Measurements from ENCODE around the gene CERKL.

CERKL gene

GRCh38 chr2:181573140-181573736 is 83.7 kb downstream of the CERKL start:
- DNase-seq, result no peak

GRCh38 chr2:181570833-181571661 is 85.9 kb downstream of the CERKL start:
- no peak for DNase-seq

DNA sequence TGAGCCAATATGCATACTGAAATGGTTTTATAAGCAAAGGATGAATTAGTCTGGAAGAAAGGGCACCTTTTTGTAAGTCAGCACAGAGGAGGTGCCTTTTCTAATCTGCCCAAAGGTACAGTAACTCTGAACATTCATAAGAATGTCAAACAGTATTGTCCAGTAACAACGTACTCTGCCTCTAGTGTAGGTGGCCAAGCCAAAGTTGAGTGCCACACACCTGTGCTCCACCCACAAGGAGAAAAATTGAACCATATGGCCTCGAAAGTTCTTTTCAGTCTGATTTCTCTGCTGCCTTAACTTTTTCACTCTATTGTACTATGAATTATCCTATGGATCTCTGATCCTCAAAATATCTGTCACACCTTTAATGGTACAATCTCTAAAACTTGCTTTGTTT is 86.8 kb downstream of the CERKL start:
- DNase-seq, result no peak

GRCh38 chr2:181566334-181567032 is 90.4 kb downstream of the CERKL start:
- no peak for DNase-seq

GRCh38 chr2:181563101-181563692 is 93.7 kb downstream of the CERKL start:
- DNase-seq, result no peak

DNA sequence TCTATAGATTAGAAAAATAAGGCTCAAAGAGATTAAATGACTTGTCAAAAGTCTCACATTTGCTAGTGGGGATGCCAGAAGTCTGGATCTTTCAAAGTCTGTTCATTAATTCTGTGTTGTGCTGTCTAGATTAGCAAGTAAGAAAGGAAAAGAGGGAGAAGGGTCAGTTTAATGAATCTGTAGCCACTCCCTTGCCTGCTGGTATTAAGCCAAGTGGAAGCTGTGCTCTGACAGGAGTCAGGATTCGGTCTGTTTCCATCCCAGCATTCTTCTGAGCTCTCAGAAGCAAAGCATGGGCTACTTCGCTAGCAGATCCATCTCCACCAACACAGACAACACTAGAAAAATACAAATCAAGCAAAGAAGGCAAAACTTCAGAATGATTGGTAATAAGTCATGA is 98.5 kb downstream of the CERKL start:
- DNase-seq, result no peak

DNA sequence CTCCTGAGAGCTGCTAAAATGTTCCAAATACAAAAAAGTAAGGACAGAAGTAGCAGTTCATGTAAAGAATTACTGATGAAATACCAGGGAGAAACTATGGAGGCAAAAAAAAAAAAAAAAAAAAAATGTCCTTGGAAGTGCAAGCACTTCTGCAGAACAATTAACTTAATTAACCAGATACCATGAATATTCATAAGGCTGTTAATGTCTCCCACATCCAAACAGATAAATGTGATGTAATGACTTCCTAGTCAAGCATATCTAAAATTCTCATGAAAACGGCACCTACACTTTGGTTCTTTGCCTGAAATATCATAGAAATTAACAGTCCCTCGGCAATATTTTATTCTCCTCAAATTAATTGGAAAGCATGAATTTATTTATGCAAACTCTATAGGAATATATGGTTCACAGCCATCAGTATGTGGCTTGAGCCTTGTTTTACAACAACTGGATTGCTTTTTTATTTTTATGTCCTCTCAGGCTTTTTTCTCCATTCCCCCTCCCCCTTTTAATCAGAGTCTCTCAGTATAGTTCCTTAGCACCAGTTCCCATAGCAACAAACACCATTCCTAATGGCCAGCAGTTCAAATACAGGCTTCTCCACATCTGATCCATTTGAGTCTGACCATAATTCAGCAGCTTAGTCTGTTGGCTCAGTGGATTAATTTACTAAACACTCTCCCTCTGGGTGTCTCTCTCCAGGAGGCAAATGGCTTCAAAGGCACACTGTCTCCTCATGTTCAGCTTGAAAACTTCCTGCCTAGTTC is 102.7 kb downstream of the CERKL start:
- DNase-seq, result no peak

DNA sequence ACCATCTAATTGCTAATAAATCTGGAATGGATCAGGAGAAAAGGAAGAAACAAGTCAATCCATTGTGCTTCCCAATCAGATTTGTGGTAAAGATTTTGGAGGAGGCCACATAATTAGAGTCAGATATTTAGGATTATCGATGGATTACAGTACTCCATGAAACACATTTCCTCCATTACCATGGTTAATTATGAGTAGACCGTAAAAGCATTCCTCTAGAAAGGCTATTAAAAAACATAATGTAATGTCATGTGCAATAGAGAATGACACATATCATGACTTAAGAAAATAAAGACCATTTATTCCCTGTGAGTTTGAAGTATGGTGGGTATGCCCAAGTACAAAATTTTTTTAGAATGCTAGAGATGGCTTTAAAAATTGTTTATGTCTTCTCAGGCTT is 103.7 kb downstream of the CERKL start:
- DNase-seq, result no peak

GRCh38 chr2:181552808-181553207 is 104.1 kb downstream of the CERKL start:
- DNase-seq, result no peak

DNA sequence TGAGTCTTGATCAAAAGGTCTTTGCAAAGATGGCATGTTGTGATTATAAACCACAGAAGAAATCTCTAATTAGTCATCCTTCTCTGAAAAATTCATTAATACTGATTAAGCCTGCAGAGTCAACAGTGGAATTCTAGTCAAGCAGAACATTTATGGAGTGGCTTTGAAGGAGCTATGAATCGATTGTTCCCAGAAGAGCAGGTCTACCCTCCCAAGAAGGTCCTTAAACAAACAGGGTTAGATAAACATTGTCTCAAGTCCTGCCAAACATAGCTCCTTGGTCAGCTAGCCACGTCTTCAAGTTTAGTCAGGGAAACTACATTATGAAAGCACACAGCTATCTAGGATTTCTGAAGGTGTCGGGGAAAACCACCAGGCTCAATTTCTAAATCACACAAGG is 110.8 kb downstream of the CERKL start:
- no peak for DNase-seq

- DNase-seq, result no peak
Measured at GRCh38 chr2:181542170-181542569, 114.7 kb downstream of the CERKL start.

DNA sequence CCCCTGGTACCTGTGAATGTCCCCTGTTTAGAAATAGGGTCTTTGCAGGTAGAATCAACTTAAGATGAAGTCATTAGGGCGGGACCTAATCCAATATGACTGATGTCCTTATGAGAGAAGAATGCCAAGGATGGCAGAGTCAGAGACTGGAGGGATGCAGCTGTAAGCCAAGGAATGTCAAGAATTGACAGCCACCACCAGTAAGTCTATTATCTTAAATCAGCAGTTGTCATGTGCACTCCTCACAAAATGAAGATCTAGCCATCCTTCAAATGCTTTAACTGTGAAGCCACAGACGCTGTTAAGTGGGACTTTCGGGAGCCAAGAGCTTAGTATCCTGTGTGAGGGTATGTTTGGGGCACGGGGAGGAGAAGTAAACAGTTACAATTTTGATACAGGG is 116.5 kb downstream of the CERKL start:
- no peak for DNase-seq

DNA sequence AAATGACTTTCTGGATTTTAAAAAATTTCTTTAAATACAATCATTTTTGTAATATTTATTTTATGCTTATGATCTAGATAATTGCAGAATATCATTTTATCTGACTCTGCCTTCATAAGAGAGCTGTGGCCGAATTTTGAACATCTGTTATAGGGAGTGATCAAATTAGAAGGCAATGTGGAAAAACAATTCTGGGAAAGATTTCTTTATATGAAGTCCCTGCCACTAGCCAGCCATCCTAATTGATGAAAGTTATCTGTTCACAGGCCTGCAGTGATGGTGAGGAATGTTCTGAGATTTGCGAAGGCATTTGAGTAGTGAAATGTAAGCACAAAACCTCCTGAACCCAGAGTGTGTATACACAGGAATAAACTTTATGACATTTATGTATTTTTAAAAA is 120.2 kb downstream of the CERKL start:
- DNase-seq, result no peak

- DNase-seq, result no peak
Measured at GRCh38 chr2:181528441-181528840, 128.5 kb downstream of the CERKL start.

DNA sequence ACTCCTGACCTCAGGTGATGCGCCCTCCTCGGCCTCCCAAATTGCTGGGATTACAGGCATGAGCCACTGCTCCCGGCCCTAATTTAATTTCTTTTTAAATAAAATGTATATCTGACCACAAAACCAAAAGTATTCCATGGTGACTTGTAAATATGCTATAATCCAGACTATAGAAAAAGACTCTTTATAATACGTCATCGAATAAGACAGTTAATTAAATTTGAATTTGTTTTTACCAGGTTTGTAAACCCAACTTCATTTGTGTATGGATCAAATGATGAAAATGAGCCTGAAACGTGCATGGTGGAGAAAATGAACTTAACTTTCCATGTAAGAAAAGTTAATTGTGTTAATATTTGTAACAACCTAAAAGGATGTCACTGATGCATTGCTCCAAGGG is 129.8 kb downstream of the CERKL start:
- no peak for DNase-seq

DNA sequence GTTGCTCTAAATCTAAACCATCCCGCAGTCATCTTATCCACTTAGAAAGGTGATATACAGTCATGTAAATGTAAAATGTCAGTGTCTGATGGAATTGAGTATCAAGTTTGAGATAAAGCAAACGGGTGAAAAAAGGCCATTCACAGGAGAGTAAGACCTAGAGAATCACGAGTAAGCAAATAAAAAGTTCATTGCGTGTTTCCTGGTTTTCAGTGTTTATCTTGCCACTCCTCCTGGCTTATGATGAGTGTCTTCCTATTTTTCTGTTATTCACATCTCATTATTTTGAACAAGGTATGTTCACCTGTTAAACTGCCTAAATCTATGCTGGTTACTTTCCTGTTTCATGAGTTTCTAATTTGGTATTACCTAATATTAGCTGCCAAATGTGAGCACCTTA is 130.9 kb downstream of the CERKL start:
- DNase-seq, result no peak

DNA sequence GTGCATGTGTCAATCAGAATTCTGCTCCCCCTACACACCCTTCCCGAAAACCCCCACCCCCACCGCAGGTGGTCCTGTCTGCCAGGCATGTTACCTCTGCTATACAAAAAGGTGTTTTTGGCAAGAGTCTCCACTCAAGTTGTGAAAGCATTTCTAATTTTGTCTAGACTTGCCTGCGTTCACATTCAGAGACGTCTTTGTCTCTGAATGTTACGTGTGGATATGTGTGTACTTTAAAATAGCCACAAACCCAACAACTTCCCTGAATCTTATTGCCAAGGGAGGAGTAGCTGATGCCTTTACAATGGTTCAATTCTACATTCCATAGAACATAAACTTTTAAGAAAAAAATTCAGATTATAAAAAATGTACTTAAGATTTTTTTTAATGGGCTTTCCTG is 133.1 kb downstream of the CERKL start:
- no peak for DNase-seq

GRCh38 chr2:181520253-181520652 is 136.7 kb downstream of the CERKL start:
- DNase-seq, result no peak

DNA sequence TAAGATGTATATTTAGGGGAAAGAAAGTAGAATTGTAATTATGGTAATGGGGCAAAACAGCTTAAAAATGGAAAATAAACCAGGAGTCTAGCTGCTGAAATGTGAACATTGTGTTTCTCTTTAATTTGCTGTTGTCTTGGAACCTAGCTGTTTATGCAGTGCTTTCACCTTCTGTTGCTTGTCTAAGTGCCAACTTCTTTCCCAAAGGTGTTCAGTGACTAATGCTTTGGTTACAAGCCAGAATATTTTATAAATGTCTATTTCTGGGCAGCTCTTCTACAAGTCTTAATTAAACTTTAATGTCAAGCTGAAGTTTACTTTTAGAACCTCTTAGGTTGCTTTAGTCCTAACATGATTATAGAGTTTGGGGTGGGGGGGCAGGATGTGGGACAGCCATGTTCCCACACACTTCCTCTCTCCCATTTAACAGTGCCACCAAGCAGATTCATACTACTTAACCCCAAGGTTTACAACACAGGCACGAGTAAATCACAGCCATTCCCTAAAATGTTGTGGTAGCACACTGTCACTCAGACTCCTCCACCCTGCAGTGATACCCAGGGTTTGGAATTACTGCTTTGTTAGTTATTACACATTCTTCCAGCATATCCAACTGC is 139.1 kb downstream of the CERKL start:
- no peak for DNase-seq

GRCh38 chr2:181516992-181517391 is 139.9 kb downstream of the CERKL start:
- no peak for DNase-seq

DNA sequence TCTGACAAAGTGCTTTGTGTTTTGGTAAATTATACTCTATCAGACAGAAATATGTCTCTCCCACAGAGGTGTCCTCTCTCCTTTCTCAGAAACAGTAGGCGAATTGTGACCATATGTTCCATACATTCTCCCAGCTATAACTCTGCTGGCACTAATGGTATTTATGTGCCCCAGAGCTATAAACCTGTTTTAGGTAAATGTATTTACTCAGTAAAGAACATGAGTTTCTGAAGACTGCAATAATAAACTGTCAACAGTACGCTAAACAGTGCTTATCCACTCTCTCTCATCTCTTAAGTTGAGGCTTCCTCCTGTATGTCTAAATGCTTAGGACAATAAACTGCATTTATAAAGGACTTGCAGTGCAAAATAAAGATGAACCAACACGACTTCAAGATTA is 141.2 kb downstream of the CERKL start:
- DNase-seq, result no peak

GRCh38 chr2:181500201-181500600 is 156.7 kb downstream of the CERKL start:
- no peak for DNase-seq

- no peak for DNase-seq
Measured at GRCh38 chr2:181499231-181499630, 157.7 kb downstream of the CERKL start.
